K562 (cell line): Measurements from ENCODE around the gene EVA1B. TPM values are rescaled to one million over a fixed set of nuclear protein-coding genes. Genes with fewer than 3 reads are reported as not detected.

Experiments used
- C11orf30 ChIP-seq: fragments of 450-650 bp; IDR thresholded peaks from 2 replicates; pipeline ENCODE4 v1.6.1; 2016; ENCODE audit warnings: low read depth, mild to moderate bottlenecking
- DEAF1 ChIP-seq: fragments of 450-650 bp; formaldehyde crosslinking; IDR thresholded peaks from 2 replicates; pipeline ENCODE4 v1.4.0; 2020; ENCODE audit warnings: mild to moderate bottlenecking, moderate library complexity
- EGR1 ChIP-seq: fragments of 450-650 bp; conservative IDR thresholded peaks from 2 replicates; pipeline ENCODE4 v1.6.1; 2017; ENCODE audit warnings: mild to moderate bottlenecking
- EP400 ChIP-seq: fragments of 450-650 bp; IDR thresholded peaks from 2 replicates; pipeline ENCODE4 v1.6.1; 2017; ENCODE audit warnings: antibody characterized with exemption, mild to moderate bottlenecking, moderate library complexity
- HMBOX1 ChIP-seq: sonication (generic); IDR thresholded peaks from 2 replicates; pipeline ENCODE4 v1.6.1; 2016
- HSF4 ChIP-seq: fragments of 250-450 bp; sonication (Bioruptor Pico); IDR thresholded peaks from 2 replicates; pipeline ENCODE4 v2.1.2; 2022; ENCODE audit warnings: mild to moderate bottlenecking, moderate library complexity, borderline replicate concordance
- IRF1 ChIP-seq: sonication (generic); formaldehyde crosslinking; IDR thresholded peaks from 2 replicates; pipeline ENCODE4 v1.8.0; 2022; ENCODE audit warnings: missing genetic modification reagents, mild to moderate bottlenecking, borderline replicate concordance
- KAT8 ChIP-seq: fragments of 450-650 bp; IDR thresholded peaks from 2 replicates; pipeline ENCODE4 v1.6.1; 2016; ENCODE audit warnings: low read depth, mild to moderate bottlenecking
- LEF1 ChIP-seq: fragments of 450-650 bp; IDR thresholded peaks from 2 replicates; pipeline ENCODE4 v1.6.1; 2016; ENCODE audit warnings: mild to moderate bottlenecking
- MTA3 ChIP-seq: fragments of 450-650 bp; formaldehyde crosslinking; IDR thresholded peaks from 2 replicates; pipeline ENCODE4 v1.6.1; 2017; ENCODE audit warnings: mild to moderate bottlenecking, borderline replicate concordance
- NEUROD1 ChIP-seq: fragments of 150-350 bp; IDR thresholded peaks from 2 replicates; pipeline ENCODE4 v1.6.1; 2014; ENCODE audit warnings: borderline replicate concordance, low read length, low read depth; ENCODE audit not compliant: partially characterized antibody
- RERE ChIP-seq: sonication (generic); formaldehyde crosslinking; IDR thresholded peaks from 2 replicates; pipeline ENCODE4 v1.8.0; 2023; ENCODE audit warnings: missing genetic modification reagents, mild to moderate bottlenecking, borderline replicate concordance
- RHOXF2B ChIP-seq: fragments of 250-450 bp; sonication (Bioruptor Pico); conservative IDR thresholded peaks from 2 replicates; pipeline ENCODE4 v1.5.1; 2021
- SPI1 ChIP-seq: IDR thresholded peaks from 2 replicates; pipeline ENCODE4 v1.6.1; 2011; ENCODE audit warnings: low read depth, low read length, control low read depth, borderline replicate concordance
- ZNF124 ChIP-seq: sonication (generic); formaldehyde crosslinking; IDR thresholded peaks from 2 replicates; pipeline ENCODE4 v1.8.1; 2022; ENCODE audit warnings: missing genetic modification reagents
- ZNF184 ChIP-seq: sonication (generic); formaldehyde crosslinking; IDR thresholded peaks from 2 replicates; pipeline ENCODE4 v1.5.0; 2020; ENCODE audit warnings: missing genetic modification reagents
- ZNF316 ChIP-seq: fragments of 450-650 bp; IDR thresholded peaks from 2 replicates; pipeline ENCODE4 v1.6.1; 2016
- ZNF41 ChIP-seq: fragments of 250-450 bp; sonication (Bioruptor Pico); conservative IDR thresholded peaks from 2 replicates; pipeline ENCODE4 v1.4.0; 2020; ENCODE audit warnings: mild to moderate bottlenecking
- ZNF785 ChIP-seq: fragments of 250-450 bp; sonication (Bioruptor Pico); IDR thresholded peaks from 2 replicates; pipeline ENCODE4 v1.4.0; 2020; ENCODE audit warnings: mild to moderate bottlenecking
- ZNF79 ChIP-seq: fragments of 250-450 bp; sonication (Bioruptor Pico); IDR thresholded peaks from 2 replicates; pipeline ENCODE4 v1.4.0; 2020; ENCODE audit warnings: low read depth, mild to moderate bottlenecking, moderate library complexity
- polyA plus RNA-seq, 8 experiments: library from polyadenylated mRNA; depleted of rRNA in 4 of 8; stranded (reverse) in 5 of 8; unstranded in 3 of 8; fragments of >200 nt; fragmentation: Nextera tagmentation in 2 of 8; fragmentation: Illumina TruSeq in 1 of 8; extraction: Ambion mirVana in 2 of 8; extraction: Trizol in 1 of 8; gene quantifications; 2 replicates each; pipeline versions ENCODE4 v1.2.1 to v1.2.3, GENCODE V29; 2011 to 2014; ENCODE audit warnings: inconsistent platforms in 1 of 8, missing spikeins in 1 of 8
- total RNA-seq, 7 experiments: library from RNA; depleted of rRNA in 6 of 7; stranded (reverse); fragments of >200 nt in 6 of 7; fragmentation: Illumina TruSeq in 2 of 7; extraction: Trizol in 2 of 7; gene quantifications; 2 replicates each; pipeline versions ENCODE4 v1.2.1 to v1.2.3, GENCODE V29; 2011 to 2021; ENCODE audit warnings: low replicate concordance in 1 of 7
- TF ChIP-seq, protein P1 (sequence below), 2 experiments: fragments of 250-450 bp in 1 of 2; fragments of 450-650 bp in 1 of 2; sonication (Bioruptor Pico) in 1 of 2; IDR thresholded peaks; 2 replicates each; pipeline versions ENCODE4 v1.6.1 to v1.8.0; 2016 to 2021; ENCODE audit warnings: mild to moderate bottlenecking in 2 of 2, moderate library complexity in 2 of 2, missing compliant biosample characterization in 1 of 2, missing genetic modification characterization in 1 of 2

Gene EVA1B
- total and polyA plus RNA-seq, 9 of the 15 experiments (the other 6 are each of a cell fraction or from before 2014, with no cell fraction given), result 0.08 to 65.7 (median 2.4) TPM

- TF ChIP-seq EP400 (no peak), RERE (CRISPR knock-in tag) (no peak), IRF1 (CRISPR knock-in tag) (no peak), ZNF184 (CRISPR knock-in tag) (no peak), EGR1 (no peak), HSF4 (CRISPR knock-in tag) (no peak), NEUROD1 (no peak), HMBOX1 (no peak), C11orf30 (peak; percentile 82), ZNF124 (CRISPR knock-in tag) (no peak), ZNF79 (CRISPR knock-in tag) (no peak), MTA3 (peak; percentile 51; the same call in 1 of the 2 replicates), ZNF316 (peak; percentile 88), ZNF785 (CRISPR knock-in tag) (no peak), RHOXF2B (CRISPR knock-in tag) (no peak; the same call in 1 of the 2 replicates), SPI1 (no peak), LEF1 (0 out of 2 replicates have a peak, but pooled peaks have one; percentile 53), DEAF1 (CRISPR knock-in tag) (no peak), KAT8 (no peak), ZNF41 (CRISPR knock-in tag) (no peak)
- TF ChIP-seq, protein P1, sequence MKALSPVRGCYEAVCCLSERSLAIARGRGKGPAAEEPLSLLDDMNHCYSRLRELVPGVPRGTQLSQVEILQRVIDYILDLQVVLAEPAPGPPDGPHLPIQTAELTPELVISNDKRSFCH (CRISPR knock-in tag; IDR thresholded peaks at IDR 0.05), result no peak
- TF ChIP-seq, protein P1 (tag; IDR thresholded peaks at IDR 0.05), result no peak
Measured at GRCh38 chr1:36372617-36373016, 49.2 kb upstream of the EVA1B start (continued).
